ENCODE measurements around the gene CMSS1. TPM values are rescaled to one million over a fixed set of nuclear protein-coding genes. Genes with fewer than 3 reads are reported as not detected.
"Not testable (repeated sequence)": the region's sequence is repeated elsewhere in the genome, so short reads cannot be mapped to it uniquely, and the experiment has no call there.

Gene CMSS1
- total RNA-seq, 4 donors from 2014 or later: 2.4 to 29.9 (median 5.2) TPM

DNA sequence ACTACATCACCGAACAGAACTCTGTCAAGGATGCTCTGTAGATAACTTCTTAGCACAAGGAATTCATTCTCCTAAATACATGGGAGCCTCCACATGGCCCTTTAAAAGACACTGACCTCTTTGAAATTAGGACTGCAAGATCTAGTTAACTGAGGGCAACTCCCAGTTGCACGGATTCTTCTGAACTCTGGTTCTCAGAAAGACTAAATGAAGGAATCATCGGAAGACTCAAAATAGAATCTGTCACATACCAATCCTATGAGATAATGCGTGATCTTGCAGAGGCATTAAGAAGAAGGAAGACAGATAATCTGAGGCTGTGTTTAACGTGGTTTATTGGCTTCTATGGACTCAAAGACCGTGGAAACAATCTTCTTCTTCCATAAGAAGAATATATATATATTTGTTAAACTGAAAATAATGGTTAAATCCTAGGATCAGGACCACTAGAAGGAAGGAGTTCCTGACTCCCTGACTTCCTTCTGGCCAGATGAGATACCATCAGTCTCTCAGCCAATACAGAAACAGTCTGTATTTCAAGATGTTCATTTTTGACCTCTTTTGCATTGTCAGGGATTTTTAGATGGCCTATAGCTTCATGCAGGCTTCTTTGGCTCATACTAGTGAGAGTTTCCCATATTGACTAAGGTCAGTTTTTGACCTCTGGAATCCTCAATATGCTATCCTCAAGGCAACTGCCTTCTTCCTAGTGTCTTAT lies 409.2 kb downstream of the CMSS1 start:
- no peak for DNase-seq
- Histone ChIP-seq H3K4me1 (no peaks in the 10 kb centered on the region), H3K36me3 (no peaks in the 10 kb centered on the region), H3K27me3 (no peaks in the 10 kb centered on the region), H3K9me3 (no peaks in the 10 kb centered on the region), H3K4me3 (no peak overlapping the region), H3K27ac (peak overlapping the region; percentile 10 to 44 (median 16))
- 60 to 67% methylated on average over 3 to 6 of the region's 6 CpGs for WGBS, 2 donors (ENCODE audit: low coverage in 1 of 2)
- in situ Hi-C loops (cut with MboI; ENCODE audit: low pct_ligation_motif_present in 1 of 4, low pct_unique_long_range_greater_than_20kb in 1 of 4, low sequenced_read_pairs in 3 of 4): loop anchor here in 1 of 4 donors (25.0 kb wide), 1 partner anchor 165 kb away; no protein-coding TSS in a partner anchor
- intact Hi-C loops (cut with DNase I; ENCODE audit: low total_unique reads): no loop called here
- TF ChIP-seq EP300 (IDR thresholded peaks at IDR 0.05; ENCODE audit: low read depth): no peak
- no peak for TF ChIP-seq POLR2A (IDR thresholded peaks at IDR 0.05)

DNA sequence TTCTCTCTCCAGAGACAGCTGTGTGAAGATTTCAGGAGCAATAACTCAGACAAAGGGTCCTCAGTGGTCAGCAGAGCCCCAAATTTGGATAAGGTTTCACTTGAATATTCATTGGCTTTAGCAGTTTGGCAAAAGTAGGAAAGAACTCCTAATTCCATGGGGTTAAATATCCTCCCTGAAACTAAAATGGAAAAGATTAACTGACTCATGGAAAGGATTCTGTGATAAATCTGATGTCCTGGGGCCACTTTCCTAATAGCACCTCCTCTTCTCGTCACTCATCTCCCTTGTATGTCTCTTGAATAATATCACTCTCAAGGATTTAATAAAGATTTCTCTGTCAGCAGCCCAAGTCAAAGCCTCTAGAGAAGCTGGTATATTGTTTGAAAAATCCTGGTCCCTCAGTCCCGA lies 409.9 kb downstream of the CMSS1 start:
- in situ Hi-C loops (cut with MboI; ENCODE audit: low pct_ligation_motif_present in 1 of 4, low pct_unique_long_range_greater_than_20kb in 1 of 4, low sequenced_read_pairs in 3 of 4) (loop anchor here in 1 of 4 donors (25.0 kb wide), 1 partner anchor 165 kb away; no protein-coding TSS in a partner anchor), intact Hi-C loops (cut with DNase I; ENCODE audit: low total_unique reads) (no loop called here)
- 82 to 92% methylated on average over 2 of the region's 2 CpGs for WGBS, 2 donors (ENCODE audit: low coverage in 1 of 2)
- Histone ChIP-seq H3K27ac (peak overlapping the region in 1 of 4 donors; percentile 21), H3K9me3 (no peaks in the 10 kb centered on the region), H3K27me3 (no peaks in the 10 kb centered on the region), H3K4me1 (no peaks in the 10 kb centered on the region), H3K36me3 (no peaks in the 10 kb centered on the region), H3K4me3 (no peak overlapping the region)
- DNase-seq: no peak
- TF ChIP-seq, protein P1, sequence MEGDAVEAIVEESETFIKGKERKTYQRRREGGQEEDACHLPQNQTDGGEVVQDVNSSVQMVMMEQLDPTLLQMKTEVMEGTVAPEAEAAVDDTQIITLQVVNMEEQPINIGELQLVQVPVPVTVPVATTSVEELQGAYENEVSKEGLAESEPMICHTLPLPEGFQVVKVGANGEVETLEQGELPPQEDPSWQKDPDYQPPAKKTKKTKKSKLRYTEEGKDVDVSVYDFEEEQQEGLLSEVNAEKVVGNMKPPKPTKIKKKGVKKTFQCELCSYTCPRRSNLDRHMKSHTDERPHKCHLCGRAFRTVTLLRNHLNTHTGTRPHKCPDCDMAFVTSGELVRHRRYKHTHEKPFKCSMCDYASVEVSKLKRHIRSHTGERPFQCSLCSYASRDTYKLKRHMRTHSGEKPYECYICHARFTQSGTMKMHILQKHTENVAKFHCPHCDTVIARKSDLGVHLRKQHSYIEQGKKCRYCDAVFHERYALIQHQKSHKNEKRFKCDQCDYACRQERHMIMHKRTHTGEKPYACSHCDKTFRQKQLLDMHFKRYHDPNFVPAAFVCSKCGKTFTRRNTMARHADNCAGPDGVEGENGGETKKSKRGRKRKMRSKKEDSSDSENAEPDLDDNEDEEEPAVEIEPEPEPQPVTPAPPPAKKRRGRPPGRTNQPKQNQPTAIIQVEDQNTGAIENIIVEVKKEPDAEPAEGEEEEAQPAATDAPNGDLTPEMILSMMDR (IDR thresholded peaks at IDR 0.05): no peak
- TF ChIP-seq POLR2AphosphoS5 (IDR thresholded peaks at IDR 0.05) (no peak), EP300 (IDR thresholded peaks at IDR 0.05; ENCODE audit: low read depth) (no peak), POLR2A (IDR thresholded peaks at IDR 0.05) (no peak)

DNA sequence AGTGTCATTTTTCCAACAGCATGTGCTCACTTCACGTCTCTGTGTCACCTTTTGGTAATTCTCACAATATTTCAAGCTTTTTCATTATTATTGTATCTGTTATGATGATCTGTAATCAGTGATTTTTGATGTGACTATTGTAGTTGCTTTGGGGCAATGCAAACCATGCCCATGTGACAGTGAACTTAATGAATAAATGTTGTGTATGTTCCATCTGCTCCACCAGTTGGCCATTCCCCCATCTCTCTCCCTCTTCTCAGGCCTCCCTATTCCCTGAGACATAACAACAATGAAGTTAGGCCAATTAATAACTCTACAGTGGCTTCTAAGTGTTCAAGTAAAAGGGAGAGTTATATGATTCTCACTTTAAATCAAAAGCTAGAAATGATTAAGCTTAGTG lies 410.6 kb downstream of the CMSS1 start:
- no peak overlapping the region for H3K4me3 ChIP-seq
- in situ Hi-C loops (cut with MboI; ENCODE audit: low pct_ligation_motif_present in 1 of 4, low pct_unique_long_range_greater_than_20kb in 1 of 4, low sequenced_read_pairs in 3 of 4) (loop anchor here in 1 of 4 donors (25.0 kb wide), 1 partner anchor 166 kb away; no protein-coding TSS in a partner anchor), intact Hi-C loops (cut with DNase I; ENCODE audit: low total_unique reads) (no loop called here)
- no peak for TF ChIP-seq POLR2A (IDR thresholded peaks at IDR 0.05)
- TF ChIP-seq, protein P1 (IDR thresholded peaks at IDR 0.05): no peak
- TF ChIP-seq POLR2AphosphoS5 (IDR thresholded peaks at IDR 0.05): no peak
- no peak for TF ChIP-seq EP300 (IDR thresholded peaks at IDR 0.05; ENCODE audit: low read depth)
- 76 to 85% methylated on average over 1 of the region's 1 CpG for WGBS, 2 donors (ENCODE audit: low coverage in 1 of 2)
- DNase-seq: no peak
- no peaks in the 10 kb centered on the region for H3K36me3 ChIP-seq
- no peaks in the 10 kb centered on the region for H3K27me3 ChIP-seq
- H3K4me1 ChIP-seq: no peaks in the 10 kb centered on the region
- no peaks in the 10 kb centered on the region for H3K9me3 ChIP-seq
- H3K27ac ChIP-seq: no peak overlapping the region

DNA sequence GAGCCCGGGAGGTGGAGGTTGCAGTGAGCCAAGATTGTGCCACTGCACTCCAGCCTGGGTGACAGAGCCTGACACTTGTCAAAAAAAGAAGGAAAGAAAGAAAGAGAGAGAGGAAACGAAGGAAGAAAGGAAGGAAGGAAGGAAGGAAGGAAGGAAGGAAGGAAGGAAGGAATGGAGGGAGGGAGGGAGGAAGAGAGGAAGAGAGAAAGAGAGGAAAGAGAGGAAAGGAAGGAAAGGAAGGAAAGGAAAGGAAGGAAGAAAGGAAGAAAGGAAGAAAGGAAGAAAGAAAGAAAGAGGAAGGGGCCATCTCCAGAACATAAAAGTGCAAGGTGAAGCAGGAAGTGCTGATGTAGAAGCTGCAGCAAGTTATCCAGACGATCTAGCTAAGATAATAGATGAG lies 411.5 kb downstream of the CMSS1 start:
- H3K27me3 ChIP-seq; H3K4me1 ChIP-seq; H3K4me3 ChIP-seq; intact Hi-C loops (cut with DNase I; ENCODE audit: low total_unique reads); H3K36me3 ChIP-seq; H3K9me3 ChIP-seq; DNase-seq; H3K27ac ChIP-seq: not testable (repeated sequence)
- in situ Hi-C loops (cut with MboI; ENCODE audit: low pct_ligation_motif_present in 1 of 4, low pct_unique_long_range_greater_than_20kb in 1 of 4, low sequenced_read_pairs in 3 of 4): loop anchor here in 1 of 4 donors (25.0 kb wide), 1 partner anchor 167 kb away; no protein-coding TSS in a partner anchor
- 78 to 80% methylated on average over 3 of the region's 3 CpGs for WGBS, 2 donors (ENCODE audit: low coverage in 1 of 2)

DNA sequence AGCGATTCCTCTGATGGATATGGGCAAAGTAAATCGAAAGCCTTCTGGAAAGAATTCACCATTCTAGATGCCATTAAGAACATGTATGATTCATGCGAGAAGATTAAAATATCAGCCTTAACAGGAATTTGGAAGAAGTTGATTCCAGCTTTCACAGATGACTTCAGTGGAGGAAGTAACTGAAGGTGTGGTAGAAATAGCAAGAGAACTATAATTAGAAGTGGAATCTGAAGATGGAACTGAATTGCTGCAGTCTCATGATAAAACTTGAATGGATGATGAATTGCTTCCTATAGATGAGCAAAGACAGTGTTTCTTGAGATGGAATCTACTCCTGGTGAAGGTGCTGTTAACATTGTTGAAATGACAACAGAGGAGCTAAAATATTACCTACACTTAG lies 413.0 kb downstream of the CMSS1 start:
- no peak for DNase-seq
- in situ Hi-C loops (cut with MboI; ENCODE audit: low pct_ligation_motif_present in 1 of 4, low pct_unique_long_range_greater_than_20kb in 1 of 4, low sequenced_read_pairs in 3 of 4) (loop anchor here in 1 of 4 donors (25.0 kb wide), 1 partner anchor 168 kb away; no protein-coding TSS in a partner anchor), intact Hi-C loops (cut with DNase I; ENCODE audit: low total_unique reads) (no loop called here)
- 95 to 100% methylated on average over 3 of the region's 3 CpGs for WGBS, 2 donors (ENCODE audit: low coverage in 1 of 2)
- no peaks in the 10 kb centered on the region for H3K4me1 ChIP-seq
- no peak overlapping the region for H3K27ac ChIP-seq
- TF ChIP-seq, protein P1 (IDR thresholded peaks at IDR 0.05): no peak
- TF ChIP-seq EP300 (IDR thresholded peaks at IDR 0.05; ENCODE audit: low read depth) (no peak), POLR2AphosphoS5 (IDR thresholded peaks at IDR 0.05) (no peak), POLR2A (IDR thresholded peaks at IDR 0.05) (no peak)
- no peak overlapping the region for H3K4me3 ChIP-seq
- no peaks in the 10 kb centered on the region for H3K9me3 ChIP-seq
- no peaks in the 10 kb centered on the region for H3K27me3 ChIP-seq
- no peaks in the 10 kb centered on the region for H3K36me3 ChIP-seq
